H1 (cell line): ENCODE data around the gene KIF13A. TPM values are rescaled to one million over a fixed set of nuclear protein-coding genes. Genes with fewer than 3 reads are reported as not detected.

Experiments
- ASH2L ChIP-seq: fragments of 200-600, 300-600 bp; sonication (generic); IDR thresholded peaks from one replicate; pipeline ENCODE4 v1.7.1; 2017; ENCODE audit warnings: low read length
- BCL11A ChIP-seq, 2 experiments: IDR thresholded peaks; one replicate each; pipeline ENCODE4 v1.6.1; 2011; ENCODE audit warnings: low read depth in 2 of 2, low read length in 2 of 2, mild to moderate bottlenecking in 2 of 2
- CBX8 ChIP-seq: fragments of 300-800, 300-1000 bp; sonication (generic); IDR thresholded peaks from 2 replicates; pipeline ENCODE4 v1.7.1; 2016; ENCODE audit warnings: low read depth, low read length, borderline replicate concordance
- GABPA ChIP-seq: IDR thresholded peaks from 2 replicates; pipeline ENCODE4 v1.6.1; 2011; ENCODE audit warnings: mild to moderate bottlenecking, low read length, moderate library complexity, borderline replicate concordance; ENCODE audit not compliant: insufficient read depth
- SIRT6 ChIP-seq: IDR thresholded peaks from one replicate; pipeline ENCODE4 v1.7.1; 2012; ENCODE audit warnings: low read length, inconsistent platforms
- polyA plus RNA-seq, 7 experiments: library from polyadenylated mRNA; depleted of rRNA in 3 of 7; stranded (reverse) in 5 of 7; unstranded in 2 of 7; fragments of >200 nt in 5 of 7; fragments of 200-250 nt in 2 of 7; gene quantifications; 1 replicate in 5 of 7; 2 replicates in 1 of 7; 4 replicates in 1 of 7; pipeline versions ENCODE4 v1.2.1 to v1.2.3, GENCODE V29; 2011 to 2013; ENCODE audit warnings: missing spikeins in 2 of 7, mixed read lengths in 2 of 7
- total RNA-seq: library from RNA; stranded (reverse); fragmentation: NEBNext Ultra II Directional; extraction: Animal tissue kit (Norgen Biotek cat#: 25700); gene quantifications from 2 replicates; pipeline ENCODE4 v1.2.1, GENCODE V29; 2021
- TF ChIP-seq, protein P1 (sequence below): fragments of 300-600 bp; sonication (generic); IDR thresholded peaks from 2 replicates; pipeline ENCODE4 v1.7.1; 2012; ENCODE audit warnings: low read length, moderate library complexity, mild to moderate bottlenecking, inconsistent platforms; ENCODE audit not compliant: insufficient replicate concordance
- TF ChIP-seq, protein P2 (sequence below): IDR thresholded peaks from 2 replicates; pipeline ENCODE4 v1.6.1; 2011; ENCODE audit warnings: low read length, improper control_type of control experiment

Gene KIF13A
- total and polyA plus RNA-seq, 2 of the 8 experiments (the other 6 are each of a cell fraction or from before 2014, with no cell fraction given) = 14.7 to 40.8 TPM

DNA sequence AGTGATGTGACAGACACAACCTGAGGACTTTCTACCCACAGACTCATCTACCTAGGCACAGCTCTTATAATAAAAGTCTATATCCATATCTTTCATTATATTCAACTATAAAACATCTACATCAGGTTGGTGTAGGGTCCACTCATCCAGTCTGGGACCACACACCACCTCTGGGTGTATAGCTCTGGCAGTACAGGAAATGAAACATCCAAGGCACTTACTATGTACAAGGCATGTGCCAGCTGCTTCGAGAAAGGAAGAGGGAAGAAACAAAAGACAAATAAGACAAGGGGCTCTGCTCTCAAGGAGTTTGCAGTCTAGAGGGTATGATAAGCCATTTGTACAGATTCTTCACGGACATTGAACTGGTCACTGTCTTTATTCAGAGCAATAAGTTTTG lies 18.6 kb downstream of the KIF13A start (continued):
- TF ChIP-seq, protein P1, sequence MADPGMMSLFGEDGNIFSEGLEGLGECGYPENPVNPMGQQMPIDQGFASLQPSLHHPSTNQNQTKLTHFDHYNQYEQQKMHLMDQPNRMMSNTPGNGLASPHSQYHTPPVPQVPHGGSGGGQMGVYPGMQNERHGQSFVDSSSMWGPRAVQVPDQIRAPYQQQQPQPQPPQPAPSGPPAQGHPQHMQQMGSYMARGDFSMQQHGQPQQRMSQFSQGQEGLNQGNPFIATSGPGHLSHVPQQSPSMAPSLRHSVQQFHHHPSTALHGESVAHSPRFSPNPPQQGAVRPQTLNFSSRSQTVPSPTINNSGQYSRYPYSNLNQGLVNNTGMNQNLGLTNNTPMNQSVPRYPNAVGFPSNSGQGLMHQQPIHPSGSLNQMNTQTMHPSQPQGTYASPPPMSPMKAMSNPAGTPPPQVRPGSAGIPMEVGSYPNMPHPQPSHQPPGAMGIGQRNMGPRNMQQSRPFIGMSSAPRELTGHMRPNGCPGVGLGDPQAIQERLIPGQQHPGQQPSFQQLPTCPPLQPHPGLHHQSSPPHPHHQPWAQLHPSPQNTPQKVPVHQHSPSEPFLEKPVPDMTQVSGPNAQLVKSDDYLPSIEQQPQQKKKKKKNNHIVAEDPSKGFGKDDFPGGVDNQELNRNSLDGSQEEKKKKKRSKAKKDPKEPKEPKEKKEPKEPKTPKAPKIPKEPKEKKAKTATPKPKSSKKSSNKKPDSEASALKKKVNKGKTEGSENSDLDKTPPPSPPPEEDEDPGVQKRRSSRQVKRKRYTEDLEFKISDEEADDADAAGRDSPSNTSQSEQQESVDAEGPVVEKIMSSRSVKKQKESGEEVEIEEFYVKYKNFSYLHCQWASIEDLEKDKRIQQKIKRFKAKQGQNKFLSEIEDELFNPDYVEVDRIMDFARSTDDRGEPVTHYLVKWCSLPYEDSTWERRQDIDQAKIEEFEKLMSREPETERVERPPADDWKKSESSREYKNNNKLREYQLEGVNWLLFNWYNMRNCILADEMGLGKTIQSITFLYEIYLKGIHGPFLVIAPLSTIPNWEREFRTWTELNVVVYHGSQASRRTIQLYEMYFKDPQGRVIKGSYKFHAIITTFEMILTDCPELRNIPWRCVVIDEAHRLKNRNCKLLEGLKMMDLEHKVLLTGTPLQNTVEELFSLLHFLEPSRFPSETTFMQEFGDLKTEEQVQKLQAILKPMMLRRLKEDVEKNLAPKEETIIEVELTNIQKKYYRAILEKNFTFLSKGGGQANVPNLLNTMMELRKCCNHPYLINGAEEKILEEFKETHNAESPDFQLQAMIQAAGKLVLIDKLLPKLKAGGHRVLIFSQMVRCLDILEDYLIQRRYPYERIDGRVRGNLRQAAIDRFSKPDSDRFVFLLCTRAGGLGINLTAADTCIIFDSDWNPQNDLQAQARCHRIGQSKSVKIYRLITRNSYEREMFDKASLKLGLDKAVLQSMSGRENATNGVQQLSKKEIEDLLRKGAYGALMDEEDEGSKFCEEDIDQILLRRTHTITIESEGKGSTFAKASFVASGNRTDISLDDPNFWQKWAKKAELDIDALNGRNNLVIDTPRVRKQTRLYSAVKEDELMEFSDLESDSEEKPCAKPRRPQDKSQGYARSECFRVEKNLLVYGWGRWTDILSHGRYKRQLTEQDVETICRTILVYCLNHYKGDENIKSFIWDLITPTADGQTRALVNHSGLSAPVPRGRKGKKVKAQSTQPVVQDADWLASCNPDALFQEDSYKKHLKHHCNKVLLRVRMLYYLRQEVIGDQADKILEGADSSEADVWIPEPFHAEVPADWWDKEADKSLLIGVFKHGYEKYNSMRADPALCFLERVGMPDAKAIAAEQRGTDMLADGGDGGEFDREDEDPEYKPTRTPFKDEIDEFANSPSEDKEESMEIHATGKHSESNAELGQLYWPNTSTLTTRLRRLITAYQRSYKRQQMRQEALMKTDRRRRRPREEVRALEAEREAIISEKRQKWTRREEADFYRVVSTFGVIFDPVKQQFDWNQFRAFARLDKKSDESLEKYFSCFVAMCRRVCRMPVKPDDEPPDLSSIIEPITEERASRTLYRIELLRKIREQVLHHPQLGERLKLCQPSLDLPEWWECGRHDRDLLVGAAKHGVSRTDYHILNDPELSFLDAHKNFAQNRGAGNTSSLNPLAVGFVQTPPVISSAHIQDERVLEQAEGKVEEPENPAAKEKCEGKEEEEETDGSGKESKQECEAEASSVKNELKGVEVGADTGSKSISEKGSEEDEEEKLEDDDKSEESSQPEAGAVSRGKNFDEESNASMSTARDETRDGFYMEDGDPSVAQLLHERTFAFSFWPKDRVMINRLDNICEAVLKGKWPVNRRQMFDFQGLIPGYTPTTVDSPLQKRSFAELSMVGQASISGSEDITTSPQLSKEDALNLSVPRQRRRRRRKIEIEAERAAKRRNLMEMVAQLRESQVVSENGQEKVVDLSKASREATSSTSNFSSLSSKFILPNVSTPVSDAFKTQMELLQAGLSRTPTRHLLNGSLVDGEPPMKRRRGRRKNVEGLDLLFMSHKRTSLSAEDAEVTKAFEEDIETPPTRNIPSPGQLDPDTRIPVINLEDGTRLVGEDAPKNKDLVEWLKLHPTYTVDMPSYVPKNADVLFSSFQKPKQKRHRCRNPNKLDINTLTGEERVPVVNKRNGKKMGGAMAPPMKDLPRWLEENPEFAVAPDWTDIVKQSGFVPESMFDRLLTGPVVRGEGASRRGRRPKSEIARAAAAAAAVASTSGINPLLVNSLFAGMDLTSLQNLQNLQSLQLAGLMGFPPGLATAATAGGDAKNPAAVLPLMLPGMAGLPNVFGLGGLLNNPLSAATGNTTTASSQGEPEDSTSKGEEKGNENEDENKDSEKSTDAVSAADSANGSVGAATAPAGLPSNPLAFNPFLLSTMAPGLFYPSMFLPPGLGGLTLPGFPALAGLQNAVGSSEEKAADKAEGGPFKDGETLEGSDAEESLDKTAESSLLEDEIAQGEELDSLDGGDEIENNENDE = no peak
- TF ChIP-seq, protein P2, sequence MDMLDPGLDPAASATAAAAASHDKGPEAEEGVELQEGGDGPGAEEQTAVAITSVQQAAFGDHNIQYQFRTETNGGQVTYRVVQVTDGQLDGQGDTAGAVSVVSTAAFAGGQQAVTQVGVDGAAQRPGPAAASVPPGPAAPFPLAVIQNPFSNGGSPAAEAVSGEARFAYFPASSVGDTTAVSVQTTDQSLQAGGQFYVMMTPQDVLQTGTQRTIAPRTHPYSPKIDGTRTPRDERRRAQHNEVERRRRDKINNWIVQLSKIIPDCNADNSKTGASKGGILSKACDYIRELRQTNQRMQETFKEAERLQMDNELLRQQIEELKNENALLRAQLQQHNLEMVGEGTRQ = no peak
- TF ChIP-seq GABPA (no peak), SIRT6 (no peak), BCL11A (IDR thresholded peaks at IDR 0.05; ENCODE audit: low read depth in 2 of 2, low read length in 2 of 2) (no peak), CBX8 (no peak), ASH2L (no peak)
- TF ChIP-seq, all 59 proteins: peak for 0
